CMK (cell line): ENCODE measurements around the gene ADAMTS3.

Source experiments
- DNase-seq: peaks from one replicate; pipeline ENCODE4 v3.0.0-alpha.2; 2010; ENCODE audit warnings: low read depth

ADAMTS3 gene

GRCh38 chr4:72568959-72569718, at the start of gene ADAMTS3:
TSS of gene ADAMTS3 (minus strand) at chr4:72569221. CDS start at chr4:72568762, 459 bp downstream.
- DNase-seq: peak; percentile 51

DNA sequence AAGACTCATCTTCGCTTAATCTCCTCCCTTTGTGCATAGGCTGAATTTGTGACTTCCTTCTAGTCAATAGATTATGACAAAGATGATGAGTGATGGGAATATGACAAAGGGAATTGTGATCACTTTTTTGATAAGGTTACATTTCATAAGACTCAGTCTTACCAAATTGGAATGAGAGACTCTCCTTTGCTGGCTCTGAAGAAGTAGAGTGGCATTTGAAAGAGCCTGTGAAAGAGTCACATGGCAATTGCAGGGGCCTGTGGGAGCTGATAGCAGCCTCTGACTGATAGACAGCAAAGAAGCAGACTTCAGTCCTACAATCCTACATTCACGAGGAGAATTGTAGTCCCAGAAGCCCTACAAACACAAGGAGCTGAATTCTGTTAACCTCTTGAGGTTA, 44.9 kb upstream of the ADAMTS3 start:
- DNase-seq: no peak

DNA sequence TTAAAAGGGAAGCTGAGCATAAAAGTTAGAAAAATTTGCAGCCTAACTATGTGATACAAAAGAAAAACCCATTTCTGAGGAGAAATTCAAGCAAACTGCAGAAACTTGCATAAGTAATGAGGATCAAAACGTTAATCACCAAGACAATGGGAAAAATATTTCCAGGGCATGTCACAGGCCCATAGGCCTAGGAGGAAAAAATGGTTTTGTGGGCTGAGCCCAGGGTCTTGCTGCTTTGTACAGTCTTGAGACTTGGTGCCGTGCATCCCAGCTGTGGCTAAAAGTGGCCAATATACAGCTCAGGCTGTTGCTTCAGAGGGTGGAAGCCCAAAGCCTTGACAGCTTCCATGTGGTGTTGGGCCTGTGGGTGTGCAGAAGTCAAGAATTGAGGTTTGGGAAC, 37.7 kb upstream of the ADAMTS3 start:
- no peak for DNase-seq

- DNase-seq: no peak
These were observed 35.3 kb upstream of the ADAMTS3 start for GRCh38 chr4:72604324-72604723.

- DNase-seq: no peak
These were observed 33.7 kb upstream of the ADAMTS3 start for GRCh38 chr4:72602396-72603376.

DNA sequence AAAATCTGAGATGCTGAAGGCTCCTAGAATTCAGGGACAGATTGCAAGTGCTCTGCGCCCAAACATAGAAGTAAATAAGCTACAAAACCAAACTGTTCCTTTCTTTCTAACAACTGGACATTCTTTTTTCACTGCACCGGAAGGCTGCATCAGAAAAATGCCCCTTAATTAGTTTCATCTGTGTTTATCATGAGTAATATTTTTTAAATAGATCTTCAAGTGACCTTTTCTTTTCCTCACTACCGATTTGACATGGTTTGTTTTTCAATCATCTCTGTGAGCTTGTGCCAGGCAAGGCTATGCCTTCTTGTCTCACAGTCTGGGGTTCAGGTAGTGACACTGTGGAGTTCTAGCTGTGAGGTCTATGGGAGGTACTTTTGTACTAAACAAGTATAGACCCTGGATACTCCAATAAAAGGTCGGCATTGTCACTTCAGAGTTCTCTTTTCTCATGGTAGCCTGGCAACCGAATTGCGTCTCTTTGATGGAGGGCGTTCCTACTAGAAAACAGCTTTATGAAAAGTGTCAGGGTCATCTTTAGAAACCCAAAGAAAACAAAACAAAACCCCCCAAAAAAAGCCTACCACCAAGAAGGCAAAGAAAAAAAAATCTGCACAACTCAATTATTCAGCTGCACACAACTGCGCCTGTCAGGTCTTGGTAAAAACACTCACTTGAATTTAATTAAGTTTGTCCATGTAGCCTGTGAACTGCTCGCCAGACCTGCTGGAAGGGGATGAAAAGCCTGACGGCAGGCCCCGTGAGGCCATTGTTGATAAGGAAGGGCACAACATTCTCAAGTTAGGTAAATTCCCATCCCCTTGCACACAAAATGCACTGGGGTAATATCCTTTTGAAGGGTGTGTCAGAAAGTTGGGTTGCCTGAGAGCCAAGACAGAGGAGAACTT, 22.8 kb upstream of the ADAMTS3 start:
- no peak for DNase-seq

- no peak for DNase-seq
These were observed 18.3 kb upstream of the ADAMTS3 start for GRCh38 chr4:72587334-72587733.

DNA sequence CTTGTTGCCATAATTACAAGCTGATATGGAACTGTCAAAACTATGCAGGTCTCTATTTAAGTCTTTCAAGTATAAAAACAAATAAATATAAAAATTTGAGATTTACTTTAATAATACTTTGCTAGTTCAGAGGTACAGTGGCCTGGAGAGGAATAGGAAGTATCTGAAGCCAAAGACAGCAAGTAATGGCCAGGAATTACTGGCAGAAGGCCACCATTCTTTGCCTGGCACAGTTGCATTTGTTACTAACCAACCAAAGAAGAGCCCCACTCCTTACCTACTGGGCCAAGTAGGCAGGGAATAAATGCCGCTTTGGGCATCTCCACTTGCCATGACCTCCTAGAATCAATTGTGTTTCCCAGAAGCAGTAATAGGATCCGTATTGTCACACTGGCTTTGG, 13.8 kb upstream of the ADAMTS3 start:
- no peak for DNase-seq

- no peak for DNase-seq
These were observed 8.2 kb upstream of the ADAMTS3 start for GRCh38 chr4:72577211-72577610.

- no peak for DNase-seq
These were observed 2.3 kb upstream of the ADAMTS3 start for GRCh38 chr4:72571337-72571736.

DNA sequence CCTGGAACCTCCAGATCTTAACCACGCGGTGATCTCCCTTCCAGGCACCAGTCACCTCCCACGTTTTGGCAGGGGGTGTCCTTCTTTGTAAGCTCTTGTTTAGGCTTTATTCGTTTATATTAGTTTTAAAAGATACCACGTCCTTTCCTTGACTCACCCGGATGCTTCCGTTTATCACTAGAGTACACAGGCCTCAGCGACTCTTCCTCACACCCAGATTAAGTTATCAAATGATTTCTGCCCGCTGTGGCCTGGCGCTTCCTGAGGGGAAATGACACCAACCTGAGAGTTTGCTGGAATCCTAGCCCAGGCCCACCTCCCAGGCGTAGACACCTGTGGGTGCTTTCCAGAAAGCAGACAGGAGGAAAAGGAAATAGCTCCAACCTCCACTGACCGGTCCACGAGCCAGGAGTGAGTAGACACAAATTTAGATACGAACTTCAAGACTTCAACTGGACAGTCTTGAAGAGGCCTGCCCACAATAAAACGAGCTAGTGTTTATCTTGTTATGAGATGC, 756 bp upstream of the ADAMTS3 start:
- peak; percentile 78 for DNase-seq

GRCh38 chr4:72567821-72568675, 973 bp downstream of the ADAMTS3 start:
- peak; percentile 86 for DNase-seq

DNA sequence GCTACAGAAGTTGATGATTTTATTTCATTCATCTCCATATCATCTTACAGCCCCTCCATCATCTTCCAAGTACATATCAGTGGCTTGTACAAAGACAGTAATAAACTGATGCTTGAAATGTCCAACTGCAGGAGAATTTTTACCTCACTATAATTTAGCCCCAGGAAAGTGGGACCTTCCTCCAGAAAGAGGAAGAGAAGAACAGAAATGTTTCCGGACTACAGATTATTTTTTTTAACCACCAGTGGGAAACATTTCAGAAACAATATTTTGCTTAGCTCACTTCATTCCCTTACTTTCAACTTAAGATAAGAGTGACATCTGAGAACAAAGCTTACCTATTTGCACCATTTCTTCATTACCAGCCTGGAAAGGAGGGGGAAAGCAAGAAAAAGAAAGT, 2.0 kb downstream of the ADAMTS3 start:
- no peak for DNase-seq

DNA sequence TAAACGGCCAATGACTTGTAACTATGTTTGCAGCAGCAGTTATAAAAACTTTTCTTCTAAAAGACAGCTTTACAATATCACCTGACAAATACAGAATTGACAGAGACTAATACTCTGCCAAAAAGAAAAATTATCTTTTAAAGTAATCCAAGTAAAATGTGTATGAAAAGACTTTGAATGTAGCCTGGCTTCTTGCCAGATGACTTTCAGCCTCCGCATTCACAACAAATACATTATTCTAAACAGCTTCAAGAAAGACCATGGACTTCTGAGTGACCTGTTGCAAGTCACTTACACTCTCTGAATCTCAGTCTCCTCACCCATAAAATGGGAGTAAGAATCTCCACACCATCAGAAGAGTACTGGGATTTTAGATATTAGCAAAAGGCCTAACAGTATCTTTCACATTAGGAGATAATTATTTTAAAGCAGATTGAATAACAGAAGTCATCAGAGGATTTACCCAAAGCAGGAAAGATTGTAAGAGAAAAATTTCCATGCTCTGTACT, 2.5 kb downstream of the ADAMTS3 start:
- no peak for DNase-seq

DNA sequence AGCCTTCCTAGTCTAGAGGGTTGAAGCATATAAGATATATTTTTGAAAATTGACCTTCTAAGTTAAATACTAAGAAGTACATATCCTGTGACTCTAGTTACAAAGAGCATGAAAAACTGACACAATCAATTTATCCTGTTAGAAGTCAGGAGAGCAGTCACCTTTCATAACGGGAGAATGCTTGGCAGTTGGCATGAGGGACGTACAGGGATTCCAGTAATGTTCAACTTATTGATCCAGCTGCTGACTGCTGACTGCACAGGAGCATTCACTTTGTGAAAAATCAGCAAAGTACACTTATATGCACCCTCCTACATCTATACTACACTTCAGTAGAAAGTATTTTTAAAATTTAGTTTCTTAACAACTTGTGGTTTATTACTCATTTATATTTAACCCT, 4.2 kb downstream of the ADAMTS3 start:
- DNase-seq: no peak

- no peak for DNase-seq
These were observed 4.8 kb downstream of the ADAMTS3 start for GRCh38 chr4:72564184-72564583.

DNA sequence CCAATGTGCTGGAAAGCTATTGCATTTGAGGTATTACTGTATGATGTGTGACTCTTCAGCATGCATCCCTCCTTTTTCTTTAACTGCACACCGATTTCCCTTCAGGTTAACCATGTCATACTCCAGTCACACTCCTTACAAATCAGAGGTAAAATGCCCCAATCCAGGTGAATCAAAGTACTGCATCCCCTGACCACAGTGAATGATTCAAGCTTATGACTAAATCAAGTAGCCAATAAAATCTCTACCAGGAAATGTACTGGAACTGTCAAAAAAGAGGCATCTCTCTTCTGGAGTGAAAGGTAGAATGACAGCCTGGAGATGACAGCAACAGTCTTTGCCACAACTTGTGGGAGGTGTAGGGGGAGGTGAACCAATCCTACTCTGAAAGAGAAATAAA, 10.4 kb downstream of the ADAMTS3 start:
- no peak for DNase-seq

- no peak for DNase-seq
These were observed 12.0 kb downstream of the ADAMTS3 start for GRCh38 chr4:72557021-72557420.

DNA sequence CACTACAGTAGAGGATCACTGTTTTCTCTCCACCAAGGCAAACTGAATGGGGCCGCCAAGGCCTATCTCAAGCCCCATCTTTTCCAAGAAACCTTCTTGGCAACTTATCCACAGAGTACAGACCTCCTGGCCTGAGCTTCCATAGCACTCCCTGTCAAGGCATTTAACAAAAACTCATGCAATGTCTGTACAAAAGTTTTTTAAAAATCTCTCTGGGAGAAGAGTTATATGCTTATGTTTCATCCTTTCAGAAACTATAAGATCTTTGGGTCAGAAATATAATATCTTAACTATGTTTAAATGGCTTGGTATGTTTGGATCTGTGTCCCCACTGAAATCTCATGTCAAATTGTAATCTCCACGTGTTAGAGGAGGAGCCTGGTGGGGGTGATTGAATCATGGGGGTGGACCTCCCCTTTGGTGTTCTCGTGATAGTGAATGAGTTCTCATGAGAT, 13.6 kb downstream of the ADAMTS3 start:
- no peak for DNase-seq

GRCh38 chr4:72553540-72554337, 15.3 kb downstream of the ADAMTS3 start:
- peak; percentile 31 for DNase-seq
